Activated CD4-positive, CD25-positive, alpha-beta regulatory T cell treated with anti-CD3 and anti-CD28 coated beads, Interleukin-2, amount 50 U/mL, for 24 hours (primary cell): ENCODE data around the gene MAF.

Source experiments
- ATAC-seq, 2 donors: fragments of 150-1000 bp; cut with Tn5 transposase; one replicate each; pipeline ENCODE4 v1.10.0; 2021; ENCODE audit warnings: mild to moderate bottlenecking in 1 of 2, moderate library complexity in 1 of 2

The MAF gene

DNA sequence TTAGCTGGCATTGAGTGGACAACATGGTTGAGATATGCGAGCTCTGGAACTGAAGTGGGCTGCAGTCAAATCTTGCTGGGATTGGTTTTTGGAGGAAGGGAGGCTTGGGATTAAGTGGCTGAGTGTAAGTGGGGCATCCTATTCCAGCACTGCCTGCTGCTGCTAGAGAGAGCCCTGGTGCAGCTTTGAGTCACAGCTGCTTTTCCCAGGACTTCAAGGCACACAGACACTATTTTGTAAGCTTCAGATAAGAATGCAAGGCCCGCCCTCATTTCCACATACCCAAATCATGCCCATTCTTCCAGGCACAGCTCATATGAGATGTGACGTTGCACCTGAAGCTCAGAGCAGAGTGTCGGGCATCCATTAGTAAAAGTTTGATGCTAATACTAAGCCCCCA, 10.2 kb upstream of the MAF start:
- no peak for ATAC-seq

DNA sequence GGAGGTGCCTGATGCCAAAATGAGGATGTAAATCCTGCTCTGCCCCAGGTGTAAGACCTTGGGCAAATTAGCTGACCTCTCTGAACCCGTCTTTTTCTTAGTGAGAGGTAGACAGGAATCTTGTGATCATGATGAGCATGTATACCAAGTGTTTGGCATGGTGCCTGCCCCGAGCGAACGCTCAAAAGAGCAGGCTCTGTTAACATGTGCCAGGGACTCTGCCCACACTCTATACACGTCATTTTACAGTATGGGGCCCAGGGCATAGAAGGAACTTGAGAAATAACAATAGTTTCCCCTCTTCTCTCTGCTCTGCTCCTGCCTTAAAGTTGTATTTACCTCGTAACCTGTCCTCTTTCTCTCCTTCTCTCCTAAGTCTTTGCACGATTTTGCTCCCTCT, 9.3 kb upstream of the MAF start:
- ATAC-seq, result no peak

DNA sequence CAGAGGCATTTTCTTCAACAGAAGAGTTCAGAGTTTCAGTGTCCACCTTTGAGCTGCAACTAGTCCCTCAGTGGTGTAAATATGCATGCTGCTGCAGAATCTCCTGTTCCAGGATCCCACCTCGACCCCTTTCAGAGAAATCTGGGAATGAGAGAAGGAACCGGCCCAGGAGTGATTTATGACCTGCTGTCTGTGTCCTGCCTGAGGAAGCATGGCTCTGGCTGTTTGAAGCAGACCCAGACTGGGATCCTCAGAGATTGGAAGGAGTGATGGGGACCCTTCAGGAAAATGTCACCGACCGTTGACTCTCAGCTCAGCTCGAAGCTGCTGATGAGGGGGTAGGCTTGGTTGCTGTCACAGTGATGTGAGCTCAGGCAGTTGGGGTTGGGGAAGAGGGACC, 8.4 kb upstream of the MAF start:
- ATAC-seq, result no peak

DNA sequence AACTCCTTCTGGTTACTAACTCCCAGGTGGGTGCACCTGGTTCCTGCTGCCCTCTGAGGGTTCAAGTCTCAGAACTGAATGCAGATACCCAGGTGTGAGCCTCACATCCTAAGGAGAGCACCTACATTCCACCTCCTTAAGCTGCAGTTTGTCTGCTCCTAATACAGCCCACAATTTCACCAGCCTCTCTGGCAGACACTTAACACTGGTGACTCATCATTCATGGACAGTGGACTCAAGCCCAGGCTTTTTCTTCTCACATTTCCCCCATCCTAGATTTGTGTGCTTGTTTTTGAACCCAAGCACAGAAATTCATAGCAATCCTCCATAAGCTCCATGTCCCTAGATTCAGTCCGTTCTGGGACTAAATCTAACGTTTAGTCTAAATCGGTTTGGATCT, 7.0 kb upstream of the MAF start:
- ATAC-seq, result no peak

DNA sequence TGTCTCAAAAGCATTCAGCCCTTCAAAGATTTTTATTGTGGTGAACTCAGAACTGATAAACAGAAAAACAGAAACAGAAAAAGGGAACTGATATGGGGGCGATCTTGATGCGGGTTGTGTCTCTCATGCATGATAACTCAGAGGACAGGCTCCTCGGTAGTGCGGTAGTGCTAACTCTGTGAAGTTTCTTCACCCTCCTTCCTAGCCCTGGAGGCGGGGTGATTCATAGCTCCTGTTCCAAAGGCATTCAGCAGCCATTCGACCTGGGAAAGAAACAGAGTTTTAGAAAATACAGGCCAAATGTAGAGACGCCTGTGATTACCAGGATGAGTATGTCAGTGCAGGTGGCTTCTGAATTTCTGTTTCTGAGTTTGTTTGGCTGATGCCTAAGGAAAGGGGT, 5.5 kb upstream of the MAF start:
- no peak for ATAC-seq

DNA sequence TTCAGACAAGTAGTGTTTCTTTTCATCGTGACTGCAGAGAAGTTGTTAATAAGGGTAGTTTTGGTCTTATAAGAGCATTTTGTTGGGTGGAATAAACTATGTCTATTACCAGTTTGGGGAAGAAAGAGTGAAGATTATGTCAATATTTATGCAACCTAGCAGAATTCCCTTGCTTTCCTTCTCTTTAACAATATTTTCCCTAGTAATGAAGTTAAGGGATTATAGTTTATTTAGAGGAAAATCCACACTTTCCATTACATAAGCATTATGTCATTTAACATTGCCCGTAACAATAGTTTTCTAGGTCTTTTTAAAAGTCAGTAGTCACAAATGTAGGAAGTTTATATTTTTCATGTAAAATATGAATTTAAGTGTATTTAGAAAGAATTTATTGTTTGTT, 2.5 kb upstream of the MAF start:
- no peak for ATAC-seq

DNA sequence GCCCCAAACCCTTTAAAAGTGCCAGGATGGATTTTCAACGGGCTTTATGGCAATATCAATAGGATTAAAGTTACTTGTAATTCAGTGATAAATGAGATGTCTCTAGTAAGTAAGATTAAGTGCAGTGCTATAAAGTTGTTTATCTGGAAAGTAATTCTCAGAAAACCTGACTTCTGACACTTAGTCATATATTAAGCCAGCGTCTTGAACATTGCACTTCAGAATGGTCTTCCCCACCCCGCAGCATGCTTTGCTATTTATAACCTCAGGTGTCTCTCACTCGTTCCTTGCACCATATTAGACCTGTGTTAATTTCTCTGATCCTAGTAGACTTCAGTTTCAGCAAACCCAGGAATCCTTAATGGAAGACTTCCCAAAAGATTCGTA, 2.1 kb upstream of the MAF start:
- peak; percentile 8 to 30 for ATAC-seq

DNA sequence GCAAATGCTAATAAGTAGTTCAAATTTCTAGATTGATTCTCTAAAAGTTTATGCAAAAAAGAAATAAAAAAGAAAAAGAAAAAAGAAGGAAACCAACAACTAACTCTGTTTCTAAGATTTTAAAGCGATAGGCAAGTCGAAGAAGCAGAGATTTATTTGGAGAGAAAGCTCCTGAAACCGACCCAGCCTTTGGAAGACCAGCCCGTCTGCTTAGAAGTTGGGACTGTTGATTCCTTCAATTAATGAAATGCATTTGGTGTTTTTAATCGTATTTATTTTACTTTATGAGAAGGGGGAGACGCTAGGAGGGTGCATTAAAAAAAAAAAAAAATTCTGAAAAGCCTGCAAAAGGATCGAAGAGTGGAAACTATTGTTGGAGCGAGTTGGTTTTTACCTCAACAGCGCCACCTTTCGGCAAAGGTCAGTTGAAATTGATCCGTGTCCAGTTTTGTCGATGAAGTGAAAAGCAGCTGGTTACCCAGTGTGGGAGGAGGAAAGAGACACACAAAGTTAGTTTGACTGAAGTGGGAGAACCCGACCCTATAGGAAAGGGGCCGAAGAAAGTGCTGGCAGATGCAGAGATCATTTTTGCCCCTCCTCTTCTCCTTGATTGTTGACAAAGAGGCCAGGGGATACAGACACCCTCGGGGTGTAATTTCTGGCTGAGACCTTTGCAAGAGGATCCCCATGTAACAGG, 1.5 kb upstream of the MAF start:
- no peak for ATAC-seq

DNA sequence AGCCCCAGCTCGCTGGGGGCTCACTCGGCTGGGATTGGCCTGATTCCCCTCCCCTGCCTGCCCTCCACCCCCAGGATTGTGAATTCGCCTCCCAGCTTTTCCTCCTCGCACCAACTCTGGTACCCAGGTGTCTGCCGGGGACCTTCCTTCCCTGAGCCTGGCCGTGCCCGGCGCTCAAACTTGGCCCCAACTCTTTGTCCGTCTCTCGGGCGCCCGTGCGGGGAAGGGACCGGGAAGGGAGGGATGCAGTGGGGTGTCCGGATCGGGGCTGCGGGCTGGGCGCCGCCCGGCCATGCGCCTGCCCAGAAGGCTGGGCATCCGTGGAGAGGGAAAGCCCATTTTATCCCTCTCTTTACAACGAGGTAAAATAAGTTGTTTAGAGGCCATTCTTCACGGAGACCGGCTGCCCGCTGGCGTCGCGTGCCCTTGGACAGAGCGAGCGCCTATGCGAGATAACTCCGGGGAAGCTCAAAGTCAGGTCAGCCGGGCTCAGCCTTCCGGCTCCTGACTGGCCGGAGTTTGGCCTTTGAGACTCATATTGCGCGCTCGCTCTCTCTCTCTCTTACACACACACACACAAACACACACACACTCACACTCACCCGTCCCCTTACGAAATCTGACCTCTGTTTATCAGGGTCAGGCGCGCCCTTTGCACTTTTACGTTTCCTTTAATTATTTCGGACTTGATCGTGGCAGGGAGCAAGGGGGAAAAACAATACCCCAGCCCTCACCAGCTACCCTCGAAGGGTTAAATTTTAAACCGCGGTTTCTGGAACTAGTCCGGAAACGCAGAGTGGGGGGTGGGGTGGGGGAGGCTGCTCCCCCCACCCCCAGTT, 774 bp upstream of the MAF start:
- ATAC-seq, result no peak

DNA sequence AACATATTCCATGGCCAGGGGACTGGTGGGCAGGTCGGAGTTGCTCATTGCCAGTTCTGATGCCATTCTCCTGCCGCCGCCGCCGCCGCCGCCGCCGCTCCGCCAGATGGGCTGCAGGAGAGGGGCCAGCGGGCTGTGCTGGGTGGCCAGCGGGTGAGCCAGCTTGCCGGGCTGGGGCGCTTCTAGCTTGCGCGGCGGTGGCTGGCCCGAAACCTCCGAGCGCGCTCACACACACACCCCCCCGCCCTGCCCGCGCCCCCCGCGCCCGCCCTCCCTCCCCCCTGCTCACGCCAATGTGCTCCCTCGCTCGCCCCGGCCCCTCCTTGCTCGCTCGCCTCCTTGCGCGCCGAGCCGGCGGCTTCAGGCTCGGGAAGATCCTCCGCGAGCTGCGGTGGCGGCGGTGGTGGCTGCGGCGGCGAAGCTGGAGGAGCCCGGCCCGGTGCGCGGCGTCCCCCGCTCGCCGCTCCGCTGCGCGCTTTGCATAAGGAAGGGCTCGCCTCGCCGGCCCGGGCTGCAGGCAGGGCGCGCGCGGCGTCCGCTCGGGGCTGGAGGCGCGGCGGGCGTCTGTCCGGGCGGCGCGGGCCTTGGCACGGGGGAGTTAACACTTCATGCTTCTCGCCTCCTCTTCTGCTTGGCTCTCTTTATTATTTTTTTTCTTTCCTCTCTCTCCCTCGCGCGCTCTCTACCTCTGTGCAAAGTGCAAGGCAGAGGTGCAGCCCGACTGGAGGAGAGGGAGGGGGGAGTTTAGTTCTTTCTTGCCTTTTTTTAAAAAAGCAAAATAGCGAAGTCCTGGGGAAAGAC, 500 bp downstream of the MAF start:
- ATAC-seq, result peak; percentile 25 to 36

DNA sequence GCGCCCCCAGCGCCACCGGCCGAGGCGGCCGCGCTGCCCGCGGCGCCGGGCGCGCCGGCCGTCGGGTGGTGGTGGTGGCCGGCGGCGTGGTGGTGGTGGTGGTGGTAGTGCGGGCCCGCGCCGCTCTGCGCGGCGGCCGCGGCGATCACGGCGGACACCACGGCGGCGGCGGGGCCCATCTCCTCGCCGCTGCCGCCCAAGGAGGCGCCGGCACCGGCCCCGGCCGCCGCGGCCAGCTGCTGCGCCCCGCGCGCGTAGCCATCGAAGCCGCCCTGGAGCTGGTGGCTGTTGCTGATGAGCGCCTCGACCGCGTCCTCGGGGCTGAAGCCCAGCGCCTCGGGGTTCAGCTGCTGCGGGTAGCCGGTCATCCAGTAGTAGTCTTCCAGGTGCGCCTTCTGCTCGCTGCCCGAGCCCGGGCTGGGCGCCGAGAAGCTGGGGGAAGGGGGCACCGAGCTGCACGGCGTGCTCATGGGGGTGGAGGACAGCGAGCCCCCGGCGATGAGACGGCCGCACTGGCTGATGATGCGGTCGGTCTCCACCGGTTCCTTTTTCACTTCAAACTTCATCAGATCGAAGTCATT, 1.2 kb downstream of the MAF start:
- ATAC-seq, result peak in 1 of 2 donors; percentile 0

DNA sequence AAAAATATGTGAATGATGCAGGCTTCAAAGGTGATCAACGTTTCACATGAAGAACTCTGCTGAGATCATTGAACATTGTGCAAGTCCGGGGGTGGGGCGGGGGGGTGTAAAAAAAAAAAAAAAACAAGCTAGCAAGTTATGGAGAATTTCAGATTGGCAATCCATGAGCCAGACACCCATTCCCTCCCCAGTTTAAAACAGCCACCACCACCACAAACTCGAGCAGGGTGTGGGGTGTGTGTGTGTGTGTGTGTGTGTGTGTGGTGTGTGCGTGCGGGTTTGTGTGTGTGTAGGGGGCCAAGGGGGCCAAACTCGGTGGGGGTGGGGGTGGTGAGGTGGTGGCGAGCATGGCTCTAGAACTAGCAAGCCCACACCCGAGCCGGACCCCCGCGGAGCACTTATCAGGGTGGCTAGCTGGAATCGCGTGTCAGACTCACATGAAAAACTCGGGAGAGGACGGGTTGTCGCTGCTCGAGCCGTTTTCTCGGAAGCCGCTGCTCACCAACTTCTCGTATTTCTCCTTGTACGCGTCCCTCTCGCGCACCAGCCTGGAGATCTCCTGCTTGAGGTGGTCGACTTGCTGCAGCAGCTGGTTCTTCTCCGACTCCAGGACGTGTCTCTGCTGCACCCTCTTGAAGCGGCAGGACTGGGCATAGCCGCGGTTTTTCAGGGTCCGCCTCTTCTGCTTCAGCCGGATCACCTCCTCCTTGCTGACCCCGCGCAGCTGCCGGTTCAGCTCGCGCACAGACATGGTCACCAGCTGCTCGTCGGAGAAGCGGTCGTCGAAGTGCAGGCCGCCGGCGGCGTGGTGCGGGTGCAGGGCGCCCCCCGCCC, 2.0 kb downstream of the MAF start:
- ATAC-seq, result peak in 1 of 2 donors; percentile 6

DNA sequence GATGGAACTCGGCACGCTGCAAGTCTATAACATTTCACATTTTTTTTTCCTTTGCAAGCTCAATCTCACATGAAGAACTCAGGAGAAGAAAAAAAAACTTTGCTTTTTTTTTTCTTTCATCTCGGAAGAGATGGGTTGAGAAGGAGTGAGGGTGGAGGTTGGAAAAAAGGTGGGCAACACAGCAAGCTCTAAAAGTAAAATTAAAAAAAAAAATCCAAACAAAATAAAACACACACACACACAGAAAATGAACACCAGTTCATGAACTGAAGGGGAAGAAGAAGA, 2.5 kb downstream of the MAF start:
- no peak for ATAC-seq

DNA sequence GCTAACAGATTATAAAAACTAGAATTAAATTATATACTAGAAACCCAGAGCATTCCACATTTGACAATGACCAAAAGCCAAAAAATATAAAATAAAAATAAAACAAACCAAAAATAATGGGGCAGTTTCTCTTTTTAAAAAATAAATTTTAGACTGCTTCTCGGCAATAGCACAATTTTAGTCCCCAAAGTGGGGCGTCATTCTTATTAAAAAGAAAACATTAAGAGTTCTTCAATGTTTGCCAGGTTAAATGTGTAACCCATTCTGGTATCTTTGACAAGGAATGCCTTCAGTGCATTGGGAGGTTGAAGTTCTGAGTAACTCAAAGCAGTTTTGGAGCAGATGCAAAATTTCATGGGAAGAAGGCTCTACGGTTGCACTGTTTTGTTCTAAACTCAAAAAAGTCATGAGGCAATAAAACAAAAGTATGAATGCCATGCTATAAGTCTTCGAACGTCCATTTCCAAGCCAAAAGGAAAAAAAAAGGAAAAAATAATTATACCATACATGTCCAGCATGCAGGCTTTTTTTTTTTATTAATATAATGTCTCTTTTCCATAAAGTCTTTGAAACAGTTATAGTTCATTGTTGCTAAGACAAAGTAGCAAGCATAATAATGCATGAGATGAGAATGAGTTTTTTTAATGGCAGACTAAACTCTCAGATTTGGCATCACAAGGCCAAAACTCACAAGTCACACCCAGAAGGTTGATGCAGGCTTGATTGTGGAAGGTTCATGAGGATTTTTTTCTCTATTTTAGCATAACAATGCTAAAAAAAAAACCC, 3.1 kb downstream of the MAF start:
- ATAC-seq, result no peak

DNA sequence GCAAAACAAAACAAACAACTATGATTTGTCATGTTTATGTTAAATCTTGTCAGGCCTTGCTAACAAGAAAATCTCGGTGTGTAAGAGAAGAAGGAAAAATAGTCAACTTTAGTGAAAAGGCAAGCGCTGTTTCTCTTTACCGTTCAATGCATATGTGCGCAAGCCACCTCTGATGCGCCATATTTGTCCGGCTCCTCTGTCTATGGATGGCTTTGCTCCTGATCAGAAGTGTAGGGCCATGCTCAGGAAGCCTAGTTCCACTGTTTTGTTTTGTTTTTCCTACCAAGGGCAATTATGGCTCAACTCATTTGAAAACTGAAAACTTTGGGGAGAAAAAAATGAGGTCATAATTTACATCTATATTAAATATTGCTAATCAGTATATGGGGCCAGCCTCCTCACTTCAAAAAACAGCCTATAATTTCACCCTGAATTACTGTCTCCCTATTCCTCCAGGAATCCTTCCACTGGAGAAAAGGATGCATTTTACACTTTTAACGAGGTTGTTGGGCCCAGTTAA, 4.5 kb downstream of the MAF start:
- no peak for ATAC-seq

DNA sequence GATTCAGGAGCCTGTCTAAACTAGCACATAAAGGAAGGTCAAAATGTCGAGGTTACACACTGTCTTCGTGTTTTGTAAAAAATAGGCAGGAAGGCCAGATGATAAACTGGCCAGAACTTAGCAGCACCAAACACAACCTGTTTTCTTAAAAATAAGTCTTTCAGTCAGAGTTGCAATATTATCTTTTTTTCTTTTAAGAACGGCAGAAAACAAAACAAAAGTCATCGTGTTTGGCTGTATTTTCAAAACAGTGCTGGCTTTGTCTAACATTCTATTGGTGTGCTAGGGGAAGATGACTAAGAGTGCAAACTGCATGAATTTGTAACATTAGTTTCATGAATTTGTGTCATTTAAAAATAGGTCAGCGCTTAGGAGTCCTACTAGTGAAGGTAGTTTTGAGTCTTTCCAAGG, 5.3 kb downstream of the MAF start:
- peak; percentile 39 to 44 for ATAC-seq

DNA sequence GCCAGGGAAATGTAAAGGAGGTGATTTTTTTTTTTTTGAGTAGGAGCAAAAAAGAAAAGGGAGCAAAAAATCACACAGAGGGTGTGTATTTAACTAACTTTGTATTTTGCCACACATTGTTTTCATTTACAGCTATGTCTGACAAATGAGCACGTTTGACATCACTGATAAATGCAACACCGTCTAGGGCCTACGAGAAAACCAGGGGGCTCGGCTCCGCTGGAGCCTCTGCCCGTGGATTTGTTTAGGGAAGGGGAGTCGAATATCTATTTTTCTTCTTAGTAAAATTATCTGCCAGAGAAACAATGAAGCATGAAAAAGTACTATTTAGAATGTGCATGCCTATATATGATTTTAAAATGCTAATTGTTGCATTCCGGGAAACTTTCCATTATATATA, 6.8 kb downstream of the MAF start:
- ATAC-seq, result no peak

DNA sequence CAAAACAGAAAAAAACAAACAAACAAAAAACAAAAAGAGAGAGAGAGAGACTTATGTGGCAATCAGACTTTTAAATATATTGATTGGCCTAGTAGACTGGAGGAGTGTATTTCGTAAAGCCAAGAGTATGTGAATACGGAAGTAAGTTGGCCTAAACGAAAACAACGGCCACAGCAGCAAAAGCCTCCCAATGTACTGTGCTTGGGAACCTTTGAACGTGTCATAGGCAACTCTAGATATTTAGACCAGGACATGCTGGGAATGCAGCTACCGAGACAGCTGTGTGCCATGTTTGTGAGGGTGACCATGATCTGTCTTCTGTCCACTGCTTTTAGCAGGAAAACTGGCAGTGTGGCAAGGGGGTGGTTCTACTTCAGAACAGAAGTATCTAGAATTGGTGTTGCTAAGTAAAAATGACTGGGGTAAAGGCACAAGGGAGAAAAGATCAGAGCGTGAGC, 7.4 kb downstream of the MAF start:
- ATAC-seq, result no peak

DNA sequence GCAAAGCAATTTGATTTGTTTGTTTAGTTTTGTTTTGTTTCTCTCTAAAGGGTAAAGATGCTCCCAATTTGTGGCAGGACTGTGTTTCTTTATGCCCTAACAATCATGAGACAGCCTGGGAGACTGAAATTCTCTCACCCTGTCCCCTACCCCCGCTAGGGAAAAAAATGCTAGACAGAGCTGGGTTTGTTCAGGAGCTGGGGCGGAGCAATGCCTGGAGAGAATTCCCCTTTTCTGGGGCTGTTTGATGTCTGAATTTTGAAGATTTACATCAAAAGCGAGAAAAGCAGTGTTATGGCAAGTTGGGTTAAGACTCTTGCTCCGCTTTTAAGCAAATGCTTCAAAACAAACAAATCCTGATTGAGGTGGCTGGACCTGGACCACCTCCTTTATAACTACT, 8.4 kb downstream of the MAF start:
- no peak for ATAC-seq

DNA sequence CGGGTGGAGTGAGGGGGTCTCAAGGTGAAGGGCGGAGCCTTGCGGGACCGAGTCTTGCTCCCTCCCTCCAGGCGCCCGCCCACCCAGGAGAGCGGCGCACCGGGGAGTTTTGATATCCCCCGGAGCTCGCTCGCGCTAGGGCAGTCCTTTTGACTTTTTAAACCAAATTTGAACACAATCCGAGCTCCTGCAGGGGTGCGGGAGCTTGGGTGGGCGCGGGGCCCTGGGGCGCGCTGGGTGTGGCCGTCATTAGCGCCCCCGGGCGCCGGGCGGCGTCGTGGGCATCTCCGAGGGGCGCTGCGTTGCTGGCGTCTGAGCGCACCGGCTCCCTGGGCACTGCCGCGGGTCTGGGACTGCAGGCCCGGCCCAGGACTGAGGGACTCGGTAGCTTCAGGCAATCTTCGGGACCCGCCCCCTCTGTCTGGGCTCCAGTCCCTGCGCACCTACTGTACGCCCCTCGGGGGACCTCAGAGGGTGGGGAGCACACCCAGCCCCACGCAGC, 10.9 kb downstream of the MAF start:
- ATAC-seq, result peak in 1 of 2 donors; percentile 37

DNA sequence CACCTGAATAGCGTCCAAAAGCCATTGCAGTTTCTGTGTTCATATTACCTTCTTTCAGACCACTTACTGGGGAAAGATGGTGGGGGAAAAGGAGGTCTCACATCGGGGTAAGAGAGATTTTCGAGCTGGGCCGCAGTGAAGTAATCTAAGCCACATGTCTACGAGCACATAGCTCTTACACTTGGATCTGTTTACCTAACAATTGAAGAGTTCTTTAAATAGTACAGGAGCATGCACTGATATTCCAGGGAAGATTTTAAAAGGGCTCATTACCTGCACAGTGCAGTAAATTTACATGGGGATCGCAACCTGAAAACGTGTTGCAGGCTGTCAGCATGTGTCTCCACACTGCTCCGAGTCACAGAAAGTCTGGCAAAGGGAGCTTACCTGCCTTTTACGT, 12.6 kb downstream of the MAF start:
- no peak for ATAC-seq
